Thyroid gland (tissue), 4 donors: ENCODE results near the gene COX7B2. TPM values are rescaled to one million over a fixed set of nuclear protein-coding genes. Genes with fewer than 3 reads are reported as not detected.

ENCODE experiments used
- DNase-seq, 2 donors: peaks; one replicate each; pipeline ENCODE4 v3.0.0-alpha.2; 2019
- H3K27ac ChIP-seq, 3 donors: fragments of 200-600 bp; sonication (generic); 1 replicate in 2 of 3; 2 replicates in 1 of 3; pipeline ENCODE4 v1.5.1; 2016 to 2019; ENCODE audit warnings: mild to moderate bottlenecking in 1 of 3, moderate library complexity in 1 of 3
- H3K27me3 ChIP-seq: fragments of 200-600 bp; sonication (generic); one replicate; pipeline ENCODE4 v1.5.1; 2019
- H3K36me3 ChIP-seq, 2 donors: fragments of 200-600 bp; sonication (generic); one replicate each; pipeline ENCODE4 v1.5.1; 2016 to 2019
- H3K4me1 ChIP-seq, 2 donors: fragments of 200-600 bp; sonication (generic); one replicate each; pipeline ENCODE4 v1.5.1; 2017 to 2019
- H3K4me3 ChIP-seq, 3 donors: fragments of 200-600 bp; sonication (generic); replicated peaks in 1 of 3; 1 replicate in 2 of 3; 2 replicates in 1 of 3; pipeline ENCODE4 v1.5.1; 2016; ENCODE audit warnings: mild to moderate bottlenecking in 1 of 3
- H3K9me3 ChIP-seq: fragments of 200-600 bp; sonication (generic); one replicate; pipeline ENCODE4 v1.5.1; 2017
- CTCF ChIP-seq, 6 experiments: fragments of 200-600 bp in 3 of 6; fragments of 450-650 bp in 3 of 6; sonication (generic) in 3 of 6; IDR thresholded peaks; one replicate each; pipeline ENCODE4 v1.5.1; 2016 to 2019; ENCODE audit warnings: antibody characterized with exemption in 6 of 6, mild to moderate bottlenecking in 2 of 6, inconsistent platforms in 1 of 6, moderate library complexity in 1 of 6
- POLR2A ChIP-seq, 2 donors: fragments of 450-650 bp; IDR thresholded peaks; one replicate each; pipeline ENCODE4 v1.6.1; 2017; ENCODE audit warnings: antibody characterized with exemption in 2 of 2, mild to moderate bottlenecking in 2 of 2, moderate library complexity in 1 of 2
- WGBS, 2 donors: methylation state at CpG; one replicate each; pipeline ENCODE4 v1.1.5; 2017; 5-methylcytosine and 5-hydroxymethylcytosine counted together
- intact Hi-C: fragments of 100-400 bp; cut with DNase I; formaldehyde crosslinking; loops from one replicate; pipeline ENCODE4 v1.15.1; 2023
- total RNA-seq, 4 donors: library from RNA; depleted of rRNA; stranded (reverse); fragments of >200 nt; gene quantifications; one replicate each; pipeline ENCODE4 v1.2.3, GENCODE V29; 2016

Gene COX7B2
- total RNA-seq, 4 donors from 2014 or later, result not detected

- intact Hi-C loops, result no loop called here
- Histone ChIP-seq H3K9me3 (no peaks in the 10 kb centered on the region), H3K4me1 (no peaks in the 10 kb centered on the region), H3K4me3 (no peak overlapping the region), H3K27ac (no peak overlapping the region), H3K27me3 (no peaks in the 10 kb centered on the region), H3K36me3 (no peaks in the 10 kb centered on the region)
- DNase-seq, result no peak
- TF ChIP-seq CTCF (IDR thresholded peaks at IDR 0.05) (no peak), POLR2A (IDR thresholded peaks at IDR 0.05) (no peak)
Observed at GRCh38 chr4:46945062-46945461, 36.0 kb upstream of the COX7B2 start.

- Histone ChIP-seq H3K4me3 (no peak overlapping the region), H3K27me3 (no peaks in the 10 kb centered on the region), H3K27ac (no peak overlapping the region), H3K4me1 (no peaks in the 10 kb centered on the region), H3K9me3 (no peaks in the 10 kb centered on the region), H3K36me3 (no peaks in the 10 kb centered on the region)
- intact Hi-C loops, result no loop called here
- TF ChIP-seq POLR2A (IDR thresholded peaks at IDR 0.05) (no peak), CTCF (IDR thresholded peaks at IDR 0.05) (no peak)
- DNase-seq, result no peak
- 93% methylated on average over 1 of the region's 1 CpG for WGBS, 2 donors
Observed at GRCh38 chr4:46944345-46944744, 35.3 kb upstream of the COX7B2 start.

- 56 to 70% methylated on average over 1 of the region's 1 CpG for WGBS, 2 donors
- H3K4me1 ChIP-seq, result no peaks in the 10 kb centered on the region
- TF ChIP-seq POLR2A (IDR thresholded peaks at IDR 0.05), result no peak
- no peak for TF ChIP-seq CTCF (IDR thresholded peaks at IDR 0.05)
- no peak overlapping the region for H3K4me3 ChIP-seq
- H3K27me3 ChIP-seq, result no peaks in the 10 kb centered on the region
- no peaks in the 10 kb centered on the region for H3K9me3 ChIP-seq
- intact Hi-C loops, result no loop called here
- H3K27ac ChIP-seq, result no peak overlapping the region
- no peaks in the 10 kb centered on the region for H3K36me3 ChIP-seq
- DNase-seq, result no peak
Observed at GRCh38 chr4:46937493-46937892, 28.4 kb upstream of the COX7B2 start.

GRCh38 chr4:46934726-46935125 lies 25.7 kb upstream of the COX7B2 start:
- H3K4me1 ChIP-seq, result no peaks in the 10 kb centered on the region

GRCh38 chr4:46933686-46934085 lies 24.6 kb upstream of the COX7B2 start:
- Histone ChIP-seq H3K27ac (no peak overlapping the region), H3K27me3 (no peaks in the 10 kb centered on the region), H3K4me1 (no peaks in the 10 kb centered on the region), H3K4me3 (no peak overlapping the region), H3K36me3 (no peaks in the 10 kb centered on the region), H3K9me3 (no peaks in the 10 kb centered on the region)
- no peak for DNase-seq
- 83 to 91% methylated on average over 3 of the region's 3 CpGs for WGBS, 2 donors
- TF ChIP-seq POLR2A (IDR thresholded peaks at IDR 0.05) (no peak), CTCF (IDR thresholded peaks at IDR 0.05) (no peak)
- intact Hi-C loops, result no loop called here

More at GRCh38 chr4:46934726-46935125, 25.7 kb upstream of the COX7B2 start:
- Histone ChIP-seq H3K27me3 (no peaks in the 10 kb centered on the region), H3K27ac (no peak overlapping the region), H3K9me3 (no peaks in the 10 kb centered on the region), H3K36me3 (no peaks in the 10 kb centered on the region), H3K4me3 (no peak overlapping the region)
- intact Hi-C loops, result no loop called here
- 34 to 37% methylated on average over 2 of the region's 2 CpGs for WGBS, 2 donors
- no peak for TF ChIP-seq POLR2A (IDR thresholded peaks at IDR 0.05)
- TF ChIP-seq CTCF (IDR thresholded peaks at IDR 0.05), result no peak
- DNase-seq, result peak; percentile 2 to 18
